ENCODE data around the gene ANKRD36. TPM values are rescaled to one million over a fixed set of nuclear protein-coding genes. Genes with fewer than 3 reads are reported as not detected.
"Not testable (repeated sequence)": the region's sequence is repeated elsewhere in the genome, so short reads cannot be mapped to it uniquely, and the experiment has no call there.

The ANKRD36 gene
- total RNA-seq, 1 donor from 2014 or later, result 36.2 TPM

DNA sequence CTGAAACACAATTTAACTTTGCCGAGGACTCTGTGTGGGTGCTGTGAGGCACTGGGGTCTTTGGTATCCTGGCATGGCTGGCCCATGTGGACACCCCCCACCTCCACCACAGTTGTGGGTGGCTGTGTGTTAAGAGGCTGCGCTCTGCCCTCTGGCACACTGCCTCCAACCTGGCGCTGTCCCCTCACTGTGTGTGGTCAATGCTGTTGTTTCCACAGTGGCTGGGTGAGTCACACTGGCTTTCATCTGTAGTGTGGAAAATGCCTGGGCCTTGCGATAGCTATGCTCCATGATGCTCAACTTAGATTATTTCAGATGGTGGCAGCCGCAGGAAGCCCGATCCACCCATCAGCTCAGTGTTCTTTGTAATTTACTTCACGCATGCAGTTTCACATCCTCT lies 27.9 kb upstream of the ANKRD36 start:
- H3K4me3 Mint-ChIP-seq; DNase-seq (ENCODE audit: low read depth, low spot score); H3K27ac Mint-ChIP-seq (ENCODE audit: unreplicated experiment); H3K36me3 Mint-ChIP-seq (ENCODE audit: low read depth); H3K27me3 Mint-ChIP-seq (ENCODE audit: low read depth); H3K9me3 Mint-ChIP-seq; H3K4me1 Mint-ChIP-seq: not testable (repeated sequence)

DNA sequence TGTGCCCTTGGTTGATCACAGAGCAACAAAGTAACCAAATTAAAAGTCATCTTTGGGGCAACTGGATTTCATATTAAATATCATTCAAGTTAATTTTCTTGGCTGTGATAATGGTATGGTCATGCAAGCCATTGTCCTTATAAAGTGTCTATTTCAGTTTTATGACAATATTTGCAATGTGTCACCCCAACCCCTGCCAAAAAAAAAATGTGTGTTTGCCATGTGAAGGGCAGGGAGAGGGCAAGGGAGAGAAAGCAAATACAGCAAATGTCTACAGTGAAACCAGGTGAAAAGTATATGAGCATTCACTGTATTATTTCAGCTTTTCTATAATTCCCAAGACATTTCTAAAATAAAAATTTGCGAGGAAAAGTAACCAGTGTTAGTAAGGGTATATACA lies 24.2 kb upstream of the ANKRD36 start:
- H3K27me3 Mint-ChIP-seq (ENCODE audit: low read depth); H3K4me3 Mint-ChIP-seq; H3K9me3 Mint-ChIP-seq; H3K4me1 Mint-ChIP-seq; DNase-seq (ENCODE audit: low read depth, low spot score); H3K27ac Mint-ChIP-seq (ENCODE audit: unreplicated experiment); H3K36me3 Mint-ChIP-seq (ENCODE audit: low read depth): not testable (repeated sequence)

DNA sequence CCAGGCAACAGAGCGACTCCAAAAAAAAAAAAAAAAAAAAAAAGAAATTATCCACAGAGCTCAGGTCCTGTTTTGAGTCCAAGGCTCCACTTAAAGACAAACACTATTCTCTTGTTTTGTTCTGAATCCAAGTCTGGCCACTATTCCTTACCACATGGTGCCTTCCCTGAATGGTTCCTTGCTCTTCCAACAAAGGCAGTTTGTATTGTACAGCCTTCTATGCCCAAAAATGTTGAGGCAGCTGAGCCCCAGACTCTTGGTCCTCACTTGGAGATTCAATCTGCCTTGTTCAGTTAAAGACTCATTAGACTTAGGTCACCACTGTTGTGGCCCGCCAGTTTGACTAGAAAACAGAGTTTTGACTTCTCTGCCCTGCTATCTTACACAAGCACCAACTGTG lies 20.0 kb upstream of the ANKRD36 start:
- H3K36me3 Mint-ChIP-seq (ENCODE audit: low read depth); DNase-seq (ENCODE audit: low read depth, low spot score); H3K27me3 Mint-ChIP-seq (ENCODE audit: low read depth); H3K9me3 Mint-ChIP-seq; H3K27ac Mint-ChIP-seq (ENCODE audit: unreplicated experiment): not testable (repeated sequence)
- peak overlapping the region; percentile 41 for H3K4me3 Mint-ChIP-seq
- H3K4me1 Mint-ChIP-seq, result peaks cover 10% of the 10 kb centered on the region

DNA sequence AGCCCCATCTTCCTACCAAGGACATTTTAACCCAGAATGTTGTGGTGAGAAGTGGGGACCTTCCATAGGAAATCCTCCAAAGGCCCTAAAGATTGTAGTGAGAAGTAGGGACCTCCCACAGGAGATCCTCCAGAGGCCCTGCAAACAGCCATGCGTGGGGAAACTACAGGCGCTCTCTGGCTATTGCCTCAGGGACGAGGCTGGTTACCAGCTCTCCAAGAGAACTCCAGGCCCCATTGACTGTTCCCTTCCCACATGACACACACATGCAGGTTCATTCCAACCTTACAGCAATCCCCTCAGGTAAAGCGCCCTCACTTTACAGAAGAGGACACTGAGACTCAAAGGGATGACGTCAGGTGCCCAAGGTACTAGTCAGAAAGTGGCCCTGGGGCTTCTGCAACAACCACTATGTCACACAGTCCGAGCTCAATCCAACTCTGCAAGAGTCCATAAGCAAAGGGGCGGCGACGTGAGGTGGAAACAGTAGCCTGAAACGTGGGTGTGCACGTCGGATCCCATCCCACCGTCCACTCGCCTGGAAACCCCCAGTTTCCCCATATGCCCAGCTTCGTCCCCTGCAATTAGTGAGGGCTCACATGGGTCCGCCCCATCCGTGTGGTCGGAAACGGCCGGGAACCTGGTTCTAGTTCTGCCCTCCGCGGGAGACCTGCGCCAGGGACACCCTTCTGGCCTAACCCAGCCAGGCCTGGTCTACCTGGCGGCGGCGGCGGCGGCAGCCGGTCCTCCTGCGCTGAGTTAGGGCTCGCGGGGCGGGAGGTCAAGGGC lies 18.8 kb upstream of the ANKRD36 start:
- H3K27me3 Mint-ChIP-seq (ENCODE audit: low read depth); H3K27ac Mint-ChIP-seq (ENCODE audit: unreplicated experiment); H3K36me3 Mint-ChIP-seq (ENCODE audit: low read depth); H3K9me3 Mint-ChIP-seq; DNase-seq (ENCODE audit: low read depth, low spot score): not testable (repeated sequence)
- Mint-ChIP-seq H3K4me3 (peak overlapping the region; percentile 41), H3K4me1 (peaks cover 10% of the 10 kb centered on the region)

- H3K4me3 Mint-ChIP-seq, result peak within 1 kb of the TSS; percentile 87
- peak; percentile 66 for DNase-seq (ENCODE audit: low read depth, low spot score)
- peaks cover 10% of the 10 kb centered on the region for H3K4me1 Mint-ChIP-seq
- not testable (repeated sequence) for H3K27me3 Mint-ChIP-seq (ENCODE audit: low read depth); H3K9me3 Mint-ChIP-seq; H3K36me3 Mint-ChIP-seq (ENCODE audit: low read depth)
- peak within 1 kb of the TSS; percentile 94 for H3K27ac Mint-ChIP-seq (ENCODE audit: unreplicated experiment)
These were observed 18.0 kb upstream of the ANKRD36 start, which contains the start of gene FAHD2B for GRCh38 chr2:97094772-97095611. Gene FAHD2B (minus strand): TSS chr2:97094882. CDS start chr2:97091706, 3,176 bp downstream.

GRCh38 chr2:97095661-97096060 lies 17.3 kb upstream of the ANKRD36 start:
- H3K27ac Mint-ChIP-seq (ENCODE audit: unreplicated experiment), result no peak overlapping the region
- no peaks in the 10 kb centered on the region for H3K27me3 Mint-ChIP-seq (ENCODE audit: low read depth)
- no peaks in the 10 kb centered on the region for H3K9me3 Mint-ChIP-seq
- peak overlapping the region; percentile 87 for H3K4me3 Mint-ChIP-seq
- TF ChIP-seq CTCF (conservative IDR thresholded peaks at IDR 0.05), result no peak
- H3K36me3 Mint-ChIP-seq (ENCODE audit: low read depth), result peaks cover 3% of the 10 kb centered on the region
- peaks cover 10% of the 10 kb centered on the region for H3K4me1 Mint-ChIP-seq
- DNase-seq (ENCODE audit: low read depth, low spot score), result no peak

- not testable (repeated sequence) for H3K9me3 Mint-ChIP-seq; DNase-seq (ENCODE audit: low read depth, low spot score); H3K36me3 Mint-ChIP-seq (ENCODE audit: low read depth); H3K27ac Mint-ChIP-seq (ENCODE audit: unreplicated experiment); H3K27me3 Mint-ChIP-seq (ENCODE audit: low read depth)
- peak overlapping the region; percentile 1 for H3K4me3 Mint-ChIP-seq
- H3K4me1 Mint-ChIP-seq, result peaks cover 10% of the 10 kb centered on the region
These were observed 14.1 kb upstream of the ANKRD36 start for GRCh38 chr2:97098786-97099372.

DNA sequence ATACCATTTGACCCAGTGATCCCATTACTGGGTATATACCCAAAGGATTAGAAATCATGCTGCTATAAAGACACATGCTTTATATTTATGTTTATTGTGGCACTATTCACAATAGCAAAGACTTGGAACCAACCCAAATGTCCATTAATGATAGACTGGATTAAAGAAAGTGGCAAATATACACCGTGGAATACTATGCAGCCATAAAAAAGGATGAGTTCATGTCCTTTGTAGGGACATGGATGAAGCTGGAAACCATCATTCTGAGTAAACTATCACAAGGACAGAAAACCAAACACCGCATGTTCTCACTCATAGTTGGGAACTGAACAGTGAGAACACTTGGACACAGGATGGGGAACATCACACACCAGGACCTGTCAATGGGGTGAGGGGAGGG lies 6.1 kb upstream of the ANKRD36 start:
- not testable (repeated sequence) for H3K36me3 Mint-ChIP-seq (ENCODE audit: low read depth); DNase-seq (ENCODE audit: low read depth, low spot score); H3K27me3 Mint-ChIP-seq (ENCODE audit: low read depth); H3K4me1 Mint-ChIP-seq; H3K4me3 Mint-ChIP-seq; H3K27ac Mint-ChIP-seq (ENCODE audit: unreplicated experiment)
- H3K9me3 Mint-ChIP-seq, result peaks cover 14% of the 10 kb centered on the region

DNA sequence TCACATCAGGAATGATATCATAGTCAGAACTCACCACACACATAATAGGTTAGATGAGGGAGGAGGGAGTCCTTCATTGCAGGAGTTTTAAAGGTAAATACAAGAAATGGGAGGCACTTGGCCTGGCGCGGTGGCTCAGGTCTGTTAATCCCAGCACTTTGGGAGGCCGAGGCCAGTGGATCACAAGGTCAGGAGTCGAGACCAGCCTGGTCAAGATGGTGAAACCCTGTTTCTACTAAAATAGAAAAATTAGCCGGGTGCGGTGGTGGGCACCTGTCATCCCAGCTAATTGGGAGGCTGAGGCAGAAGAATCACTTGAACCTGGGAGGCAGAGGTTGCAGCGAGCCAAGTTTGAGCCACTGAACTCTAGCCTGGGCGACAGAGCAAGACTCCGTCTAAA lies 1.7 kb upstream of the ANKRD36 start:
- peaks cover 17% of the 10 kb centered on the region for H3K4me1 Mint-ChIP-seq
- H3K4me3 Mint-ChIP-seq; H3K27me3 Mint-ChIP-seq (ENCODE audit: low read depth); H3K36me3 Mint-ChIP-seq (ENCODE audit: low read depth); H3K9me3 Mint-ChIP-seq; H3K27ac Mint-ChIP-seq (ENCODE audit: unreplicated experiment); DNase-seq (ENCODE audit: low read depth, low spot score): not testable (repeated sequence)
